ENCODE results near the gene ARL8B.

GRCh38 chr3:5219216-5219615 is 97.1 kb downstream of the ARL8B start:
- TF ChIP-seq JUN (IDR thresholded peaks at IDR 0.05; ENCODE audit: low read depth, low read length) (no peak), TAF1 (IDR thresholded peaks at IDR 0.05; ENCODE audit: low read depth, low read length) (no peak), ATF2 (IDR thresholded peaks at IDR 0.05; ENCODE audit: low read length) (no peak), RBBP5 (IDR thresholded peaks at IDR 0.05; ENCODE audit: borderline replicate concordance, low read depth, low read length) (no peak)

Data from H1 (cell line).